GM12864 (cell line): ENCODE measurements around the gene CARNS1.

Experiments
- DNase-seq: peaks from one replicate; pipeline ENCODE4 v3.0.0-alpha.2; 2011; ENCODE audit warnings: low read depth
- H3K4me3 ChIP-seq: 2 replicates; pipeline ENCODE4 v1.5.1; 2011; ENCODE audit warnings: mild to moderate bottlenecking, low read depth, low read length, control low read depth
- CTCF ChIP-seq: IDR thresholded peaks from 2 replicates; pipeline ENCODE4 v1.5.1; 2011; ENCODE audit warnings: low read depth, mild to moderate bottlenecking, moderate library complexity, low read length, control low read depth, inconsistent platforms; ENCODE audit errors: missing control alignments

CARNS1 gene

GRCh38 chr11:67408437-67409200, 6.9 kb upstream of the CARNS1 start:
- TF ChIP-seq CTCF = no peak
- H3K4me3 ChIP-seq = peak overlapping the region; percentile 43
- no peak for DNase-seq

- TF ChIP-seq CTCF = no peak
- peak; percentile 68 for DNase-seq
- peak overlapping the region; percentile 43 for H3K4me3 ChIP-seq
Observed at GRCh38 chr11:67409261-67409666, 6.2 kb upstream of the CARNS1 start.

GRCh38 chr11:67409781-67410368, 5.6 kb upstream of the CARNS1 start:
- TF ChIP-seq CTCF = no peak
- no peak for DNase-seq
- H3K4me3 ChIP-seq = peak overlapping the region; percentile 43

GRCh38 chr11:67410369-67410831, 5.1 kb upstream of the CARNS1 start:
- no peak overlapping the region for H3K4me3 ChIP-seq
- DNase-seq = no peak

GRCh38 chr11:67410984-67411784, 4.3 kb upstream of the CARNS1 start:
- no peak for TF ChIP-seq CTCF
- no peak overlapping the region for H3K4me3 ChIP-seq
- no peak for DNase-seq

More at GRCh38 chr11:67410369-67410831, 5.1 kb upstream of the CARNS1 start:
- TF ChIP-seq CTCF = no peak

GRCh38 chr11:67411785-67412152, 3.7 kb upstream of the CARNS1 start:
- DNase-seq = no peak
- no peak for TF ChIP-seq CTCF

More at GRCh38 chr11:67411785-67412152, 3.7 kb upstream of the CARNS1 start:
- no peak overlapping the region for H3K4me3 ChIP-seq
